ENCODE measurements around the gene EIF5A. TPM values are rescaled to one million over a fixed set of nuclear protein-coding genes. Genes with fewer than 3 reads are reported as not detected.
A peak's percentile ranks its signal among the peaks of the same experiment; 100 is the strongest.

The EIF5A gene
- total RNA-seq, 6 experiments from 2014 or later: 222 to 299 (median 238) TPM

GRCh38 chr17:7262935-7263800 lies 44.3 kb upstream of the EIF5A start:
- peak overlapping the region in 2 of 3 donors; percentile 44 to 96 for H3K27ac ChIP-seq
- WGBS (ENCODE audit: insufficient coverage, low coverage, low lambda C conversion rate, missing lambda C conversion rate): 13% methylated on average over 23 of the region's 26 CpGs
- H3K9me3 ChIP-seq: no peaks in the 10 kb centered on the region
- H3K36me3 ChIP-seq: peaks cover 0 to 4% (median 0%) of the 10 kb centered on the region in 4 donors
- TF ChIP-seq POLR2A (IDR thresholded peaks at IDR 0.05): no peak
- TF ChIP-seq, protein P1, sequence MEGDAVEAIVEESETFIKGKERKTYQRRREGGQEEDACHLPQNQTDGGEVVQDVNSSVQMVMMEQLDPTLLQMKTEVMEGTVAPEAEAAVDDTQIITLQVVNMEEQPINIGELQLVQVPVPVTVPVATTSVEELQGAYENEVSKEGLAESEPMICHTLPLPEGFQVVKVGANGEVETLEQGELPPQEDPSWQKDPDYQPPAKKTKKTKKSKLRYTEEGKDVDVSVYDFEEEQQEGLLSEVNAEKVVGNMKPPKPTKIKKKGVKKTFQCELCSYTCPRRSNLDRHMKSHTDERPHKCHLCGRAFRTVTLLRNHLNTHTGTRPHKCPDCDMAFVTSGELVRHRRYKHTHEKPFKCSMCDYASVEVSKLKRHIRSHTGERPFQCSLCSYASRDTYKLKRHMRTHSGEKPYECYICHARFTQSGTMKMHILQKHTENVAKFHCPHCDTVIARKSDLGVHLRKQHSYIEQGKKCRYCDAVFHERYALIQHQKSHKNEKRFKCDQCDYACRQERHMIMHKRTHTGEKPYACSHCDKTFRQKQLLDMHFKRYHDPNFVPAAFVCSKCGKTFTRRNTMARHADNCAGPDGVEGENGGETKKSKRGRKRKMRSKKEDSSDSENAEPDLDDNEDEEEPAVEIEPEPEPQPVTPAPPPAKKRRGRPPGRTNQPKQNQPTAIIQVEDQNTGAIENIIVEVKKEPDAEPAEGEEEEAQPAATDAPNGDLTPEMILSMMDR (IDR thresholded peaks at IDR 0.05): no peak
- H3K27me3 ChIP-seq: no peaks in the 10 kb centered on the region
- H3K4me1 ChIP-seq: peaks cover 0 to 44% (median 9%) of the 10 kb centered on the region in 4 donors
- ATAC-seq: peak in 1 of 4 donors; percentile 7
- H3K4me3 ChIP-seq: peak overlapping the region; percentile 64 to 73 (median 66)
- DNase-seq: peak in 1 of 3 donors; percentile 62
- intact Hi-C loops (cut with DNase I): no loop called here

DNA sequence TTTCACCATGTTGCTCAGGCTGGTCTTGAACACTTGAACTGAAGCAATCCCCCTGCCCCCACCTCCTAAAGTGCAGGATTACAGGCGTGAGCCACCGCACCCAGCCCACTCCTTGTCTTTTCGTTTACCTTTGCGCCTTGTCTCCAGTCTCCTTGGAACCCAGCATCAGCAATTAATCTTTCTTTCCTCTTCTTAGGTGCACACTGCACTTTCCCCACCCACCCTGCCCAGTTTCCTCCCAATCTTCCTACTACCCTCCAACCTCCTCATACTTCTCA lies 43.7 kb upstream of the EIF5A start:
- TF ChIP-seq POLR2A (IDR thresholded peaks at IDR 0.05): no peak
- TF ChIP-seq, protein P1 (IDR thresholded peaks at IDR 0.05): no peak
- WGBS (ENCODE audit: insufficient coverage, low coverage, low lambda C conversion rate, missing lambda C conversion rate): 53% methylated on average over 2 of the region's 4 CpGs
- no peaks in the 10 kb centered on the region for H3K9me3 ChIP-seq
- DNase-seq (no peak), ATAC-seq (no peak)
- no peak overlapping the region for H3K4me3 ChIP-seq
- peak overlapping the region in 1 of 3 donors; percentile 96 for H3K27ac ChIP-seq
- H3K27me3 ChIP-seq: no peaks in the 10 kb centered on the region
- intact Hi-C loops (cut with DNase I): no loop called here
- H3K36me3 ChIP-seq: peaks cover 0 to 4% (median 0%) of the 10 kb centered on the region in 4 donors
- peaks cover 0 to 38% (median 6%) of the 10 kb centered on the region in 4 donors for H3K4me1 ChIP-seq

- Histone ChIP-seq H3K4me3 (no peak overlapping the region), H3K4me1 (peaks cover 0 to 18% (median 5%) of the 10 kb centered on the region in 4 donors), H3K36me3 (no peaks in the 10 kb centered on the region), H3K27me3 (no peaks in the 10 kb centered on the region), H3K9me3 (no peaks in the 10 kb centered on the region), H3K27ac (no peak overlapping the region)
- intact Hi-C loops (cut with DNase I): no loop called here
- ATAC-seq: no peak
- WGBS (ENCODE audit: insufficient coverage, low coverage, low lambda C conversion rate, missing lambda C conversion rate): 5% methylated on average over 1 of the region's 1 CpG
- DNase-seq: no peak
- TF ChIP-seq, protein P1 (IDR thresholded peaks at IDR 0.05): no peak
- no peak for TF ChIP-seq POLR2A (IDR thresholded peaks at IDR 0.05)
These were observed 40.6 kb upstream of the EIF5A start for GRCh38 chr17:7266784-7267183.

GRCh38 chr17:7279448-7279847 lies 28.0 kb upstream of the EIF5A start:
- no peak for TF ChIP-seq POLR2A (IDR thresholded peaks at IDR 0.05)
- TF ChIP-seq, protein P1 (IDR thresholded peaks at IDR 0.05): no peak
- ATAC-seq (no peak), DNase-seq (no peak)
- Histone ChIP-seq H3K4me1 (peaks cover 0 to 20% (median 2%) of the 10 kb centered on the region in 4 donors), H3K27ac (no peak overlapping the region), H3K27me3 (no peaks in the 10 kb centered on the region), H3K9me3 (no peaks in the 10 kb centered on the region), H3K36me3 (no peaks in the 10 kb centered on the region), H3K4me3 (no peak overlapping the region)
- intact Hi-C loops (cut with DNase I): loop anchor here in 1 of 2 donors (10.0 kb wide), 1 partner anchor 65 kb away; no protein-coding TSS in a partner anchor
- WGBS (ENCODE audit: insufficient coverage, low coverage, low lambda C conversion rate, missing lambda C conversion rate): 64% methylated on average over 6 of the region's 8 CpGs
